ENCODE results near the gene ENHO. TPM values are rescaled to one million over a fixed set of nuclear protein-coding genes. Genes with fewer than 3 reads are reported as not detected.

Gene ENHO
- total RNA-seq, 1 donor, result not detected

GRCh38 chr9:34493972-34494535, 28.7 kb downstream of the ENHO start:
- peak; percentile 63 for DNase-seq (ENCODE audit: low read depth)
- no peak for TF ChIP-seq CTCF (IDR thresholded peaks at IDR 0.05; ENCODE audit: insufficient read depth, low read length)
- H3K4me3 ChIP-seq (ENCODE audit: low read depth, low read length), result no peak overlapping the region

GRCh38 chr9:34492051-34492450, 30.7 kb downstream of the ENHO start:
- H3K4me3 ChIP-seq (ENCODE audit: low read depth, low read length), result no peak overlapping the region
- TF ChIP-seq CTCF (IDR thresholded peaks at IDR 0.05; ENCODE audit: insufficient read depth, low read length), result no peak
- no peak for DNase-seq (ENCODE audit: low read depth)

- no peak for DNase-seq (ENCODE audit: low read depth)
- TF ChIP-seq CTCF (IDR thresholded peaks at IDR 0.05; ENCODE audit: insufficient read depth, low read length), result no peak
- H3K4me3 ChIP-seq (ENCODE audit: low read depth, low read length), result no peak overlapping the region
Measured at GRCh38 chr9:34491596-34491995, 31.2 kb downstream of the ENHO start.

GRCh38 chr9:34490760-34491159, 32.0 kb downstream of the ENHO start:
- no peak for TF ChIP-seq CTCF (IDR thresholded peaks at IDR 0.05; ENCODE audit: insufficient read depth, low read length)
- no peak overlapping the region for H3K4me3 ChIP-seq (ENCODE audit: low read depth, low read length)
- no peak for DNase-seq (ENCODE audit: low read depth)

- DNase-seq (ENCODE audit: low read depth), result no peak
- TF ChIP-seq CTCF (IDR thresholded peaks at IDR 0.05; ENCODE audit: insufficient read depth, low read length), result no peak
Measured at GRCh38 chr9:34490360-34490759, 32.4 kb downstream of the ENHO start.

GRCh38 chr9:34486572-34486971, 36.2 kb downstream of the ENHO start:
- no peak for TF ChIP-seq CTCF (IDR thresholded peaks at IDR 0.05; ENCODE audit: insufficient read depth, low read length)
- H3K4me3 ChIP-seq (ENCODE audit: low read depth, low read length), result no peak overlapping the region
- no peak for DNase-seq (ENCODE audit: low read depth)

More at GRCh38 chr9:34490360-34490759, 32.4 kb downstream of the ENHO start:
- H3K4me3 ChIP-seq (ENCODE audit: low read depth, low read length), result no peak overlapping the region

- DNase-seq (ENCODE audit: low read depth), result no peak
- no peak overlapping the region for H3K4me3 ChIP-seq (ENCODE audit: low read depth, low read length)
- no peak for TF ChIP-seq CTCF (IDR thresholded peaks at IDR 0.05; ENCODE audit: insufficient read depth, low read length)
Measured at GRCh38 chr9:34485822-34486221, 37.0 kb downstream of the ENHO start.
